ENCODE measurements around the gene REM2.

DNA sequence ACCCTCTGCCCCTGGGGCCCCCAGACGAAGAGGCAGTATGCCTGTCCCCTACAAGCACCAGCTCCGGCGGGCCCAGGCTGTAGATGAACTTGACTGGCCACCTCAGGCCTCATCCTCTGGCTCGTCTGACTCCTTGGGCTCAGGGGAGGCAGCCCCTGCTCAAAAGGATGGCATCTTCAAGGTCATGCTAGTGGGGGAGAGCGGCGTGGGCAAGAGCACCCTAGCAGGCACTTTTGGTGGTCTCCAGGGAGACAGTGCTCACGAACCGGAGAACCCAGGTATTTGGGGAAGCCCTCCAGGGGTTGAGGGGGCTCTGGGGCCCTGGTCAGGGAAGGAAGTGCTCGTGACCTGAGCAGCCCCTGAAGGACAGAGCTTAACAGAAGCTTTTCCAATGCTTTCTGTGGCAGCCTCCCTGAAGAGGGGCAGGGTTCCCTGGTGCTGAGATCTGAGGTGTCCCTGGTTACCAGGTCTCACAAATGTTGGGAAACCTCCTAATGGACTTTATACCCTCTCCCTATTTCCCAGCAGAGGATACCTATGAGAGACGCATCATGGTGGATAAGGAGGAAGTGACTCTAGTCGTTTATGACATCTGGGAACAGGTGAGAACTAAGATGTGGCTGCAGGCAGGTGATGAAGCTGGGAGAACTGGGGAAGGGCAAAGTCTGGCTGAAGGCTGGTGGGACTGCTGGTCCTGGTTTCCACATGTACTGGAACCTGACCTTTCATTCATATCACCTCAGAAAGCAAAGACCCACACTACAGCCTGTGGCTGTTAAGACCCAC, 1.9 kb downstream of the REM2 start:
- TF ChIP-seq, protein P1, sequence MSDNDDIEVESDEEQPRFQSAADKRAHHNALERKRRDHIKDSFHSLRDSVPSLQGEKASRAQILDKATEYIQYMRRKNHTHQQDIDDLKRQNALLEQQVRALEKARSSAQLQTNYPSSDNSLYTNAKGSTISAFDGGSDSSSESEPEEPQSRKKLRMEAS (IDR thresholded peaks at IDR 0.05; ENCODE audit: low read depth, low read length), result no peak
- TF ChIP-seq, protein P2, sequence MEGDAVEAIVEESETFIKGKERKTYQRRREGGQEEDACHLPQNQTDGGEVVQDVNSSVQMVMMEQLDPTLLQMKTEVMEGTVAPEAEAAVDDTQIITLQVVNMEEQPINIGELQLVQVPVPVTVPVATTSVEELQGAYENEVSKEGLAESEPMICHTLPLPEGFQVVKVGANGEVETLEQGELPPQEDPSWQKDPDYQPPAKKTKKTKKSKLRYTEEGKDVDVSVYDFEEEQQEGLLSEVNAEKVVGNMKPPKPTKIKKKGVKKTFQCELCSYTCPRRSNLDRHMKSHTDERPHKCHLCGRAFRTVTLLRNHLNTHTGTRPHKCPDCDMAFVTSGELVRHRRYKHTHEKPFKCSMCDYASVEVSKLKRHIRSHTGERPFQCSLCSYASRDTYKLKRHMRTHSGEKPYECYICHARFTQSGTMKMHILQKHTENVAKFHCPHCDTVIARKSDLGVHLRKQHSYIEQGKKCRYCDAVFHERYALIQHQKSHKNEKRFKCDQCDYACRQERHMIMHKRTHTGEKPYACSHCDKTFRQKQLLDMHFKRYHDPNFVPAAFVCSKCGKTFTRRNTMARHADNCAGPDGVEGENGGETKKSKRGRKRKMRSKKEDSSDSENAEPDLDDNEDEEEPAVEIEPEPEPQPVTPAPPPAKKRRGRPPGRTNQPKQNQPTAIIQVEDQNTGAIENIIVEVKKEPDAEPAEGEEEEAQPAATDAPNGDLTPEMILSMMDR (IDR thresholded peaks at IDR 0.05; ENCODE audit: low read depth, low read length), result no peak
- no peak for TF ChIP-seq MYC (IDR thresholded peaks at IDR 0.05; ENCODE audit: low read depth, low read length)
- TF ChIP-seq POLR2A (IDR thresholded peaks at IDR 0.05; ENCODE audit: extremely low read depth, insufficient read length), result no peak

Measured in NB4 (cell line).